Measurements from ENCODE around the gene WDPCP.
"Not testable (repeated sequence)": the region's sequence is repeated elsewhere in the genome, so short reads cannot be mapped to it uniquely, and the experiment has no call there.

The WDPCP gene

GRCh38 chr2:63589148-63589958 lies 1.1 kb upstream of the WDPCP start:
- TF ChIP-seq CTCF (IDR thresholded peaks at IDR 0.05; ENCODE audit: extremely low read depth, missing control alignments), result no peak
- no peak for DNase-seq (ENCODE audit: low spot score)

- no peak for DNase-seq (ENCODE audit: low spot score)
- TF ChIP-seq CTCF (IDR thresholded peaks at IDR 0.05; ENCODE audit: extremely low read depth, missing control alignments), result no peak
Measured at GRCh38 chr2:63587814-63588384, 378 bp downstream of the WDPCP start.

GRCh38 chr2:63582873-63583272 lies 5.4 kb downstream of the WDPCP start:
- TF ChIP-seq CTCF (IDR thresholded peaks at IDR 0.05; ENCODE audit: extremely low read depth, missing control alignments), result no peak
- no peak for DNase-seq (ENCODE audit: low spot score)

GRCh38 chr2:63581298-63581961 lies 6.8 kb downstream of the WDPCP start:
- DNase-seq (ENCODE audit: low spot score), result no peak
- TF ChIP-seq CTCF (IDR thresholded peaks at IDR 0.05; ENCODE audit: extremely low read depth, missing control alignments), result no peak

- TF ChIP-seq CTCF (IDR thresholded peaks at IDR 0.05; ENCODE audit: extremely low read depth, missing control alignments), result no peak
- DNase-seq (ENCODE audit: low spot score), result no peak
Measured at GRCh38 chr2:63580651-63581297, 7.5 kb downstream of the WDPCP start.

- DNase-seq (ENCODE audit: low spot score), result no peak
- TF ChIP-seq CTCF (IDR thresholded peaks at IDR 0.05; ENCODE audit: extremely low read depth, missing control alignments), result no peak
Measured at GRCh38 chr2:63578767-63579166, 9.5 kb downstream of the WDPCP start.

GRCh38 chr2:63576546-63576945 lies 11.7 kb downstream of the WDPCP start:
- no peak for DNase-seq (ENCODE audit: low spot score)
- no peak for TF ChIP-seq CTCF (IDR thresholded peaks at IDR 0.05; ENCODE audit: extremely low read depth, missing control alignments)

- DNase-seq (ENCODE audit: low spot score), result not testable (repeated sequence)
Measured at GRCh38 chr2:63573726-63574345, 14.4 kb downstream of the WDPCP start.

GRCh38 chr2:63573026-63573425 lies 15.3 kb downstream of the WDPCP start:
- not testable (repeated sequence) for DNase-seq (ENCODE audit: low spot score)

All from GM20000 (cell line).